ENCODE measurements around the gene STK24. TPM values are rescaled to one million over a fixed set of nuclear protein-coding genes. Genes with fewer than 3 reads are reported as not detected.

STK24 gene
- total and polyA plus RNA-seq, 2 of the 4 experiments (the other 2 are of a cell fraction) = 29.2 to 43.4 TPM

GRCh38 chr13:98443329-98443728 is 133.6 kb downstream of the STK24 start (continued):
- TF ChIP-seq CTCF (conservative IDR thresholded peaks at IDR 0.05; ENCODE audit: low read depth, low read length) (no peak; the same call in 1 of the 2 replicates), POLR2A (IDR thresholded peaks at IDR 0.05; ENCODE audit: low read depth, low read length) (0 out of 2 replicates have a peak, but pooled peaks have one; percentile 31)
